ENCODE results near the gene XYLT2.

The XYLT2 gene

GRCh38 chr17:50308666-50309065, 37.3 kb upstream of the XYLT2 start:
- peaks cover 31% of the 10 kb centered on the region for H3K27me3 ChIP-seq
- no peak overlapping the region for H3K27ac ChIP-seq
- peaks cover 0 to 6% of the 10 kb centered on the region in 2 experiments for H3K4me1 ChIP-seq (ENCODE audit: control insufficient read depth in 1 of 2, insufficient read depth in 1 of 2, low read depth in 1 of 2, low read length in 1 of 2)
- H3K36me3 ChIP-seq, result no peaks in the 10 kb centered on the region
- no peaks in the 10 kb centered on the region for H3K9me3 ChIP-seq
- H3K4me3 ChIP-seq (ENCODE audit: low read depth in 1 of 2, low read length in 1 of 2), result no peak overlapping the region
- no peak for TF ChIP-seq CTCF (IDR thresholded peaks at IDR 0.05)

- Histone ChIP-seq H3K4me1 (ENCODE audit: control insufficient read depth in 1 of 2, insufficient read depth in 1 of 2, low read depth in 1 of 2, low read length in 1 of 2) (no peaks in the 10 kb centered on the region), H3K4me3 (ENCODE audit: low read depth in 1 of 2, low read length in 1 of 2) (no peak overlapping the region), H3K36me3 (no peaks in the 10 kb centered on the region), H3K9me3 (no peaks in the 10 kb centered on the region), H3K27ac (no peak overlapping the region), H3K27me3 (peaks cover 38% of the 10 kb centered on the region)
- no peak for TF ChIP-seq CTCF (IDR thresholded peaks at IDR 0.05)
These were observed 35.3 kb upstream of the XYLT2 start for GRCh38 chr17:50310455-50311111.

GRCh38 chr17:50311112-50311460, 34.8 kb upstream of the XYLT2 start:
- no peak for TF ChIP-seq CTCF (IDR thresholded peaks at IDR 0.05)
- peaks cover 38% of the 10 kb centered on the region for H3K27me3 ChIP-seq
- H3K27ac ChIP-seq, result no peak overlapping the region

GRCh38 chr17:50311483-50311882, 34.4 kb upstream of the XYLT2 start:
- no peaks in the 10 kb centered on the region for H3K36me3 ChIP-seq
- peaks cover 38% of the 10 kb centered on the region for H3K27me3 ChIP-seq
- no peak overlapping the region for H3K4me3 ChIP-seq (ENCODE audit: low read depth in 1 of 2, low read length in 1 of 2)
- no peaks in the 10 kb centered on the region for H3K9me3 ChIP-seq
- no peaks in the 10 kb centered on the region for H3K4me1 ChIP-seq (ENCODE audit: control insufficient read depth in 1 of 2, insufficient read depth in 1 of 2, low read depth in 1 of 2, low read length in 1 of 2)
- no peak for TF ChIP-seq CTCF (IDR thresholded peaks at IDR 0.05)
- H3K27ac ChIP-seq, result no peak overlapping the region

More at GRCh38 chr17:50311112-50311460, 34.8 kb upstream of the XYLT2 start:
- Histone ChIP-seq H3K4me3 (ENCODE audit: low read depth in 1 of 2, low read length in 1 of 2) (no peak overlapping the region), H3K9me3 (no peaks in the 10 kb centered on the region), H3K4me1 (ENCODE audit: control insufficient read depth in 1 of 2, insufficient read depth in 1 of 2, low read depth in 1 of 2, low read length in 1 of 2) (no peaks in the 10 kb centered on the region), H3K36me3 (no peaks in the 10 kb centered on the region)

GRCh38 chr17:50312308-50312707, 33.6 kb upstream of the XYLT2 start:
- no peak for TF ChIP-seq CTCF (IDR thresholded peaks at IDR 0.05)
- no peaks in the 10 kb centered on the region for H3K36me3 ChIP-seq

More at GRCh38 chr17:50312308-50312707, 33.6 kb upstream of the XYLT2 start:
- Histone ChIP-seq H3K27ac (no peak overlapping the region), H3K9me3 (no peaks in the 10 kb centered on the region), H3K27me3 (peaks cover 41% of the 10 kb centered on the region), H3K4me3 (ENCODE audit: low read depth in 1 of 2, low read length in 1 of 2) (no peak overlapping the region), H3K4me1 (ENCODE audit: control insufficient read depth in 1 of 2, insufficient read depth in 1 of 2, low read depth in 1 of 2, low read length in 1 of 2) (no peaks in the 10 kb centered on the region)

All from neutrophil (primary cell).